AG08396 (cell line): ENCODE results near the gene CACNA1B.

Experiments used
- DNase-seq: peaks from one replicate; pipeline ENCODE4 v3.0.0; 2012; ENCODE audit warnings: low spot score, mixed read lengths

The CACNA1B gene

DNA sequence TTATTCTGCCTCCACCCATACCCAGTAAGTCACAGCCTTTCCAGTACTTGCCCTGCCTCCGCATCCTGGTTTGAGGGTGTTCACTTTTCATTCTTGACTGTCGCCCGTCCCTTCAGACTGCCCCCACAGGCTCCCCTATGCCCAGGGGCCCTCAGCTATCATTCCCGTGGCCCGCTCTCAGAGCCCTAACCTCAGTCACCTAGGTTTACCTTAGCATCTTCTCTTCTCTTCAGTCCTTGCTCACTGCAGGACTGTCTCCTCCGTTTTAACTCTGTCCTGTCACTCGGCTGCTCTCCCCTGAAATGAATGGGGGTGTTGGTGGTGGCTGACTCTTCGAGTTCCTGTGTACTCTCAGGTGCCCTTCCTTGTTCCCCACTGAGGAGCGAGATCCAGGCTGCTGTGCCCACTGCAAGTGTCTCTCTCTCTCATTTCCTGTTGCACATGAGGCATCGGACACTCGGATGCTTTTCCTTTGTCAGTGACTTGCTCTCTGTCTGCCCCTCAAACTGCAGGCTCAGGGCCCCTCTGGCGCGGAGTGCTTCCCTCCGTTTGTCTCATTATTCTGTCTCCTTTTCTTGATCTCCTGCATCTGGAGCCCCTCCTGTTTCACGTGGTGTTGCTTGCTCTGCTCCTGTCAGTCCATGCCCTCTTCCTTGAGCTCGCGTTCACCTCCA, 89.8 kb downstream of the CACNA1B start:
- DNase-seq, result no peak

- DNase-seq, result no peak
Measured at GRCh38 chr9:137968235-137968634, 90.7 kb downstream of the CACNA1B start.

GRCh38 chr9:137969008-137969407, 91.4 kb downstream of the CACNA1B start:
- no peak for DNase-seq

GRCh38 chr9:137969685-137970084, 92.1 kb downstream of the CACNA1B start:
- no peak for DNase-seq

DNA sequence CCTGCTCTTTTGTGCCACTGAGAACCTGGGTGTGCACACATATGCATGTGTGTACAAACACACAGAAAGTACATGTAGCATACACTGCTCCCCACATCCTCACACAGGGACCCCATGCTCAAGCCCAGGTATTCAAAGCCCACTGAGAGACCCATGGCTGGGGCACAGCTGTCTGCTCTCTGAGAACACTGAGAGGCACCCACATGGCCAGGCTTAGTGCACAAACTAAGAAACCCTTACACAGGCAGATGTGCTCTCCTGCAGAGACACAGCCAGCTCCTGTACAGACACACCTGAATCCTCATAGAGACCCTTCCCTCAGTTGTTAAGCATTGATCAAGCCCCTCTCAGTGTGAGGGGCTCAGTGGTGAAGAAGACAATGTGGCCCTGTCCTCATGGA, 92.5 kb downstream of the CACNA1B start:
- no peak for DNase-seq

GRCh38 chr9:137970686-137971476, 93.3 kb downstream of the CACNA1B start:
- no peak for DNase-seq

GRCh38 chr9:137971477-137972138, 94.0 kb downstream of the CACNA1B start:
- no peak for DNase-seq

- no peak for DNase-seq
Measured at GRCh38 chr9:137972355-137972987, 94.9 kb downstream of the CACNA1B start.

- DNase-seq, result no peak
Measured at GRCh38 chr9:137972988-137973470, 95.4 kb downstream of the CACNA1B start.

DNA sequence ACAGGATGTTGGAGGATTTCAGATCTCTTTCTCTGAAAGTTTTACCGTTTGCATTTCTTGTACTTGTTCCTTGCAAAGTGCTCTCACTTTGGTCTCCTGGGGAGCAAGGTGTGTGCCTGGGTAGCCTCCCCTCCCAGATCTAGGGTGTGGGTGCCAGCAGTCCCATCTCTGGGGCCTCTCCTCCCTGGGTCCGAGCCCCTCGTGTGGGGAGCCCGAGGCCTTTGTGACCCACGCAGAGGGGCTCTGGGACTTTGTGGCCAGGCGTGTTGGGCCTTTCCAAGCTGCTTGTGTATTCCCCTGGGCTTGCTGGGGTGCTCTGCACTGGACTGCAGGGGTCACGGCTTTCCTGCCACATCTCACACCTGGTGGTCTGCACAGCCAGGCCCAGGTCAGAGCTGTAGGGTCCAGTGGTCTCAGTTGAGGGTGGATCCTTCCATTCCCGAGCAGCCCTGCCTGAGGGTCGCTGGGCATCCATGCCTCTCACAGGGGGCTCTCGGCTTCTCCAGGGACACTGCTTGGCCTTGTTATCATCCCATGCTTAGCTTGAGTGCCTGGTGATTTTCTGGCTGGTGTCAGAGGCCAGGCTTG, 96.3 kb downstream of the CACNA1B start:
- DNase-seq, result no peak

GRCh38 chr9:137974746-137975526, 97.4 kb downstream of the CACNA1B start:
- no peak for DNase-seq

GRCh38 chr9:137975527-137975913, 97.9 kb downstream of the CACNA1B start:
- DNase-seq, result no peak

DNA sequence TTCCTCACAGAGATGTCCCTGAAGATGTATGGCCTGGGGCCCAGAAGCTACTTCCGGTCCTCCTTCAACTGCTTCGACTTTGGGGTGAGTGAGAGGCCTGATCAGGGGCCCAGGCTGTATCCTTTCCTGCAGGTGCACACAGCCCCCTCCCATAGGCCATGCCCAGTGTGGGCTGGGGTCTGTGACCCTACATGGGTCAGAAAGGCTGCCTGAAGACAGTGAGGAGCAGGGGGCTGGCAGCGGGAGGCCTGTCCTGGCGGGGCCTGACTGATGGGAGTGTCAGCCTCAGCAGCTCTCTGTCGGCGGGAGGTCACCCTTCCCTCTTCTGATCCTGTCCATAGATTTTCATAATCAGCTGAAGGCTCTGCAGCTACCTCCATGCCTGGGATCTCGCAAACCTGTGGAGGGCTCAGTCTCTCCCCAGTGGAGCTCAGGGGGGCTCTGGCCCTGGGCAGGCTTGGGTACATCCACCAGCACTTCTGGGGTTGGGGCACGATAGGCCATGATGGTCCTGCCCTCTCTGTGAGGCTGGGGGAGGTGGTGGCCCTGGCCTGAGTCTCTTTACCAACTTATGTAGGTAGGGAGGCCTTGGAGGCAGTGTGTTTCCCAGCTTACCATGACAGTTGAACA, 98.5 kb downstream of the CACNA1B start:
- DNase-seq, result no peak

DNA sequence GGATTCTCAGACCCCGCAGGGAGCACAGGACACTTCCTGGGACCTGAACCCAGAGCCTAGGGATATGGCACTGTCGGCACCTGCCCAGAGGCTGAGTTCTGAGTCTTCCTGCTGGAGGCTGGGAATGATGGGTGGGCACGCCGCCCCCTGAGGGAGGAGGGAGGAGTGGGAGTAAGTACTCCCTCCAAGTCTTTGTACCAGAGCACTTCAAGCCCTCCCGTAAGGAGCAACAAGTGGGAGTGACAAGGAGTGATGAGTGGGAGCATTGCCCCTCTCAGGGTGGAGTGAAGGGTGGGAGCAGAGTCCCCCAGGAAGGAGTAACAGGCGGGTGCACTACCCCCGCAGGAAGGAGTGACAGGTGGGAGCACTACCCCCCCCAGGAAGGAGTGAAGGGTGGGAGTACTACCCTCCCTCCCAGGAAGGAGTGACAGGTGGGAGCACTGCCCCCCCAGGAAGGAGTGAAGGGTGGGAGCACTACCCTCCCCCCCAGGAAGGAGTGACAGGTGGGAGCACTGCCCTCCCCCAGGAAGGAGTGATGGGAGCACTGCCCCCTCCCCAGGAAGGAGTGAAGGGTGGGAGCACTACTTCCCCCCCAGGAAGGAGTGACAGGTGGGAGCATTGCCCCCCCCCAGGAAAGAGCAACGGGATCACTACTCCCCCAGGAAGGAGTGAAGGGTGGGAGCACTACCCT, 100.1 kb downstream of the CACNA1B start:
- DNase-seq, result no peak

GRCh38 chr9:137978262-137978714, 100.7 kb downstream of the CACNA1B start:
- no peak for DNase-seq

DNA sequence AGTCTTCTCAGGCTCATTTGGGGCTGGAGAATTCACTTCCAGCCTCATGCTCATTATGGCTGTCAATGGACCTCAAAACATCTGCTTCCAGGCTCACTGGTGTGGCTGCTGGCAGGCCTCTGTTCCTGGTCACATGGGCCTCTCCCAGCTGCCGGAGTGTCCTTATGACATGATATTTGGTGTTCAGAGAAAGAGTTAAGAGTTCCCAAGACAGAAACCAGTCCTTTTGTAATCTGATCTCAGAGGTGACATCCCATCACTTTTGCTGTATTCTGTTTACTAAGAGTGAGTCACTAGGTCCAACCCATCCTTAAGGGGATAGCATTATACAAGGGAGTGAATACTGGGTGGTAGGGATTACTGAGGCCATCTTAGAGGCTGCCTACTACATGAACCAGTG, 104.6 kb downstream of the CACNA1B start:
- no peak for DNase-seq

DNA sequence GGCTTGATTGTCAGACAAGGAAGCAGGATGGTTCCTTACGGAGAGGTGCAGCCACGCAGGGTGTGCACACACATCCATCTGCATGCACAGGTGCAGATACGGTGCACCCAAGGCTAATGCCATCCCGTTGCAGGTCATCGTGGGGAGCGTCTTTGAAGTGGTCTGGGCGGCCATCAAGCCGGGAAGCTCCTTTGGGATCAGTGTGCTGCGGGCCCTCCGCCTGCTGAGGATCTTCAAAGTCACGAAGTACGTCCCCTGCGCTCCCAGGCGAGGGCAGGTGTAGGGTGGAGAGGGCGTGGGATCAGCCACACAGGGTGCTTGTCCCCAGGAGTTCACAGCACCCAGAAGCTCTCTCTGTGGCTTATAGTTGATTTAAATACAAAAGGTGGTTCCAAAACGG, 106.4 kb downstream of the CACNA1B start:
- DNase-seq, result no peak

- no peak for DNase-seq
Measured at GRCh38 chr9:137984520-137985257, 107.1 kb downstream of the CACNA1B start.

- no peak for DNase-seq
Measured at GRCh38 chr9:137985637-137986071, 108.1 kb downstream of the CACNA1B start.
